ENCODE data around the gene EIF3K.

DNA sequence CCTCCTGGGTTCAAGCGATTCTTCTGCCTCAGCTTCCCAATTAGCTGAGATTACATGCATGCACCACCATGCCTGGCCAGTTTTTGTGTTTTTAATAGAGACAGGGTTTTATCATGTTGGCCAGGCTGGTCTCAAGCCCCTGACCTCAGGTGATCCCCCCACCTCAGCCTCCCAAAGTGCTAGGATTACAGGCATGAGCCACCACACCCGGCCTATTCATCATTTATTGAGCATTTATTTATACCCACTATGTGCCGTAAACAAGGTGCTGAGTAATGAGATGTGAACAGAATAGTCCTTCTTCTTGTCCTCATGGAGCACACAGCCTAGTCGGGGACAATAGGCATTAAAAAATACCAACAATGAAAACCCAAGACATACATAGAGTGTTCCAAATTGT is 54.0 kb downstream of the EIF3K start:
- TF ChIP-seq, protein P1, sequence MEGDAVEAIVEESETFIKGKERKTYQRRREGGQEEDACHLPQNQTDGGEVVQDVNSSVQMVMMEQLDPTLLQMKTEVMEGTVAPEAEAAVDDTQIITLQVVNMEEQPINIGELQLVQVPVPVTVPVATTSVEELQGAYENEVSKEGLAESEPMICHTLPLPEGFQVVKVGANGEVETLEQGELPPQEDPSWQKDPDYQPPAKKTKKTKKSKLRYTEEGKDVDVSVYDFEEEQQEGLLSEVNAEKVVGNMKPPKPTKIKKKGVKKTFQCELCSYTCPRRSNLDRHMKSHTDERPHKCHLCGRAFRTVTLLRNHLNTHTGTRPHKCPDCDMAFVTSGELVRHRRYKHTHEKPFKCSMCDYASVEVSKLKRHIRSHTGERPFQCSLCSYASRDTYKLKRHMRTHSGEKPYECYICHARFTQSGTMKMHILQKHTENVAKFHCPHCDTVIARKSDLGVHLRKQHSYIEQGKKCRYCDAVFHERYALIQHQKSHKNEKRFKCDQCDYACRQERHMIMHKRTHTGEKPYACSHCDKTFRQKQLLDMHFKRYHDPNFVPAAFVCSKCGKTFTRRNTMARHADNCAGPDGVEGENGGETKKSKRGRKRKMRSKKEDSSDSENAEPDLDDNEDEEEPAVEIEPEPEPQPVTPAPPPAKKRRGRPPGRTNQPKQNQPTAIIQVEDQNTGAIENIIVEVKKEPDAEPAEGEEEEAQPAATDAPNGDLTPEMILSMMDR (conservative IDR thresholded peaks at IDR 0.05 in 1 of 2, IDR thresholded peaks at IDR 0.05 in 1 of 2; ENCODE audit: extremely low read depth in 1 of 2, insufficient read depth in 1 of 2, low read depth in 1 of 2, low read length in 2 of 2): no peak
- TF ChIP-seq EZH2 (IDR thresholded peaks at IDR 0.05; ENCODE audit: borderline replicate concordance, low read length): no peak

All from mammary epithelial cell (primary cell).